CD4-positive, alpha-beta memory T cell (primary cell): Measurements from ENCODE around the gene TNNC1. TPM values are rescaled to one million over a fixed set of nuclear protein-coding genes. Genes with fewer than 3 reads are reported as not detected.

Experiments
- CTCF ChIA-PET: fragments of 350-600 bp; sonication (Branson Sonifier 250); formaldehyde crosslinking; loops from one replicate; lab custom pipeline; 2021; ENCODE audit warnings: inconsistent platforms; ENCODE audit not compliant: partially characterized antibody; lab: Charles Lee
- POLR2A ChIA-PET: fragments of 350-600 bp; sonication (Branson Sonifier 250); formaldehyde crosslinking; loops from one replicate; lab custom pipeline; 2021; ENCODE audit not compliant: partially characterized antibody; lab: Charles Lee
- DNase-seq, 5 donors: peaks; one replicate each; pipeline versions ENCODE4 v3.0.0 to v3.0.0-alpha.2; 2020 to 2022; ENCODE audit warnings: mixed read lengths in 1 of 5
- H3K27ac ChIP-seq: one replicate; pipeline ENCODE4 v1.7.0; 2013; ENCODE audit warnings: low read depth, low read length
- H3K27me3 ChIP-seq: 2 replicates; pipeline ENCODE4 v1.7.0; 2013; ENCODE audit warnings: mild to moderate bottlenecking, low read length, moderate library complexity; ENCODE audit not compliant: insufficient read depth
- H3K36me3 ChIP-seq: 2 replicates; pipeline ENCODE4 v1.7.0; 2013; ENCODE audit warnings: mild to moderate bottlenecking, low read length, moderate library complexity; ENCODE audit not compliant: insufficient read depth
- H3K4me1 ChIP-seq: 2 replicates; pipeline ENCODE4 v1.7.0; 2013; ENCODE audit warnings: mild to moderate bottlenecking, low read length, moderate library complexity; ENCODE audit not compliant: insufficient read depth
- H3K4me3 ChIP-seq, 2 donors: one replicate each; pipeline ENCODE4 v1.7.0; 2013; ENCODE audit warnings: low read length in 2 of 2, mild to moderate bottlenecking in 1 of 2
- H3K9me3 ChIP-seq, 2 donors: one replicate each; pipeline ENCODE4 v1.7.0; 2013; ENCODE audit warnings: low read length in 2 of 2, control low read depth in 1 of 2; ENCODE audit not compliant: control insufficient read depth in 1 of 2
- H3K27ac Mint-ChIP-seq, 7 donors: one replicate each; pipeline ENCODE4 v1.8.0; 2020 to 2021; ENCODE audit warnings: mixed read lengths in 7 of 7, mild to moderate bottlenecking in 6 of 7, inconsistent platforms in 3 of 7, moderate library complexity in 3 of 7
- H3K27me3 Mint-ChIP-seq, 2 donors: one replicate each; pipeline ENCODE4 v1.8.0; 2020 to 2021; ENCODE audit warnings: mixed read lengths in 2 of 2
- H3K36me3 Mint-ChIP-seq, 2 donors: one replicate each; pipeline ENCODE4 v1.8.0; 2020 to 2021; ENCODE audit warnings: mixed read lengths in 2 of 2, inconsistent platforms in 1 of 2, mild to moderate bottlenecking in 1 of 2
- H3K4me1 Mint-ChIP-seq, 4 donors: one replicate each; pipeline ENCODE4 v1.8.0; 2020 to 2021; ENCODE audit warnings: mixed read lengths in 4 of 4, mild to moderate bottlenecking in 1 of 4
- H3K4me3 Mint-ChIP-seq, 8 donors: one replicate each; pipeline ENCODE4 v1.8.0; 2020 to 2021; ENCODE audit warnings: mixed read lengths in 8 of 8, mild to moderate bottlenecking in 7 of 8, moderate library complexity in 6 of 8, inconsistent platforms in 3 of 8
- H3K9me3 Mint-ChIP-seq, 8 donors: one replicate each; pipeline ENCODE4 v1.8.0; 2020 to 2021; ENCODE audit warnings: mixed read lengths in 8 of 8, mild to moderate bottlenecking in 5 of 8, inconsistent platforms in 3 of 8, moderate library complexity in 1 of 8
- intact Hi-C: fragments of 100-400 bp; cut with micrococcal nuclease; formaldehyde crosslinking; loops from one replicate; pipeline ENCODE4 v1.15.1; 2023
- polyA plus RNA-seq, 2 donors: library from polyadenylated mRNA; unstranded; fragments of 300-500 nt; fragmentation: Illumina TruSeq; gene quantifications; one replicate each; pipeline ENCODE4 v1.2.3, GENCODE V29; 2021
- total RNA-seq, 2 experiments: library from RNA; stranded (reverse); gene quantifications; one replicate each; pipeline ENCODE4 v1.2.3, GENCODE V29; 2021

TNNC1 gene
- total RNA-seq (1 to 10 TPM; 5.3 to 7.1 TPM), polyA plus RNA-seq (under 1 TPM in 1 of 2 donors, not detected in 1; 0.92 TPM)

GRCh38 chr3:52453496-52454249 lies at the start of gene TNNC1:
Gene TNNC1 (minus strand): TSS chr3:52454041. CDS start chr3:52454015, 26 bp downstream.
- CTCF ChIA-PET: interaction anchor here (0.8 to 3.8 kb wide), 2 partner anchors 8 to 42 kb away, joined by 3 to 14 read pairs; no protein-coding TSS in a partner anchor
- no peaks in the 10 kb centered on the region for H3K27me3 Mint-ChIP-seq
- no peak for DNase-seq

GRCh38 chr3:52502808-52503350 lies 49.0 kb upstream of the TNNC1 start:
- no peak for DNase-seq
- POLR2A ChIA-PET: no interaction called here
- Histone ChIP-seq H3K27me3 (no peaks in the 10 kb centered on the region), H3K36me3 (no peaks in the 10 kb centered on the region), H3K4me1 (no peaks in the 10 kb centered on the region), H3K27ac (no peak overlapping the region), H3K4me3 (no peak overlapping the region), H3K9me3 (no peaks in the 10 kb centered on the region)
- Mint-ChIP-seq H3K4me1 (no peaks in the 10 kb centered on the region), H3K4me3 (no peak overlapping the region), H3K9me3 (no peaks in the 10 kb centered on the region), H3K27ac (no peak overlapping the region), H3K27me3 (no peaks in the 10 kb centered on the region), H3K36me3 (no peaks in the 10 kb centered on the region)
- CTCF ChIA-PET: no interaction called here
- intact Hi-C loops: no loop called here

More at GRCh38 chr3:52453496-52454249, at the start of gene TNNC1:
- POLR2A ChIA-PET: interaction anchor here (3.5 kb wide), 1 partner anchor 8 kb away, joined by 13 read pairs; the partner anchor contains the start of gene SEMA3G
- H3K4me3 Mint-ChIP-seq: peak within 1 kb of the TSS; percentile 91 to 97 (median 94)
- H3K4me1 Mint-ChIP-seq: peaks cover 23 to 53% (median 35%) of the 10 kb centered on the region in 4 donors
- no peaks in the 10 kb centered on the region for H3K9me3 Mint-ChIP-seq
- peaks cover 36% of the 10 kb centered on the region for H3K4me1 ChIP-seq
- H3K36me3 ChIP-seq: peaks cover 9% of the 10 kb centered on the region
- H3K36me3 Mint-ChIP-seq: peaks cover 6 to 28% of the 10 kb centered on the region in 2 donors
- H3K27ac Mint-ChIP-seq: peak within 1 kb of the TSS; percentile 97 to 99 (median 99)
- intact Hi-C loops: loop anchor here (10.0 kb wide), 1 partner anchor 231 kb away; the partner anchor contains the start of genes GNL3 and PBRM1
- H3K27me3 ChIP-seq: no peaks in the 10 kb centered on the region
- H3K9me3 ChIP-seq: no peaks in the 10 kb centered on the region
- peak within 1 kb of the TSS; percentile 93 for H3K27ac ChIP-seq
- H3K4me3 ChIP-seq: peak within 1 kb of the TSS; percentile 91 to 97

- DNase-seq: no peak
- H3K4me1 ChIP-seq: no peaks in the 10 kb centered on the region
- Mint-ChIP-seq H3K4me3 (peak overlapping the region in 1 of 8 donors; percentile 41), H3K9me3 (no peaks in the 10 kb centered on the region), H3K27me3 (no peaks in the 10 kb centered on the region), H3K27ac (no peak overlapping the region), H3K36me3 (no peaks in the 10 kb centered on the region), H3K4me1 (no peaks in the 10 kb centered on the region)
- POLR2A ChIA-PET: no interaction called here
- no peak overlapping the region for H3K4me3 ChIP-seq
- H3K9me3 ChIP-seq: no peaks in the 10 kb centered on the region
- no peaks in the 10 kb centered on the region for H3K36me3 ChIP-seq
- no peak overlapping the region for H3K27ac ChIP-seq
- CTCF ChIA-PET: no interaction called here
- no peaks in the 10 kb centered on the region for H3K27me3 ChIP-seq
- intact Hi-C loops: no loop called here
Observed at GRCh38 chr3:52502001-52502400, 48.2 kb upstream of the TNNC1 start.

GRCh38 chr3:52501046-52501445 lies 47.2 kb upstream of the TNNC1 start:
- Mint-ChIP-seq H3K4me1 (no peaks in the 10 kb centered on the region), H3K9me3 (no peaks in the 10 kb centered on the region)
- CTCF ChIA-PET: no interaction called here

GRCh38 chr3:52498137-52499054 lies 44.6 kb upstream of the TNNC1 start:
- CTCF ChIA-PET: no interaction called here
- Mint-ChIP-seq H3K4me1 (peaks cover 1 to 5% (median 3%) of the 10 kb centered on the region in 4 donors), H3K27me3 (no peaks in the 10 kb centered on the region), H3K4me3 (no peak overlapping the region), H3K27ac (peak overlapping the region in 1 of 7 donors; percentile 42), H3K9me3 (no peaks in the 10 kb centered on the region), H3K36me3 (no peaks in the 10 kb centered on the region)
- intact Hi-C loops: no loop called here
- Histone ChIP-seq H3K9me3 (no peaks in the 10 kb centered on the region), H3K4me1 (no peaks in the 10 kb centered on the region), H3K4me3 (no peak overlapping the region), H3K36me3 (no peaks in the 10 kb centered on the region), H3K27ac (no peak overlapping the region), H3K27me3 (no peaks in the 10 kb centered on the region)
- DNase-seq: no peak
- POLR2A ChIA-PET: no interaction called here

More at GRCh38 chr3:52501046-52501445, 47.2 kb upstream of the TNNC1 start:
- no peaks in the 10 kb centered on the region for H3K4me1 ChIP-seq
- Mint-ChIP-seq H3K27ac (no peak overlapping the region), H3K36me3 (no peaks in the 10 kb centered on the region), H3K27me3 (no peaks in the 10 kb centered on the region), H3K4me3 (no peak overlapping the region)
- H3K27ac ChIP-seq: no peak overlapping the region
- POLR2A ChIA-PET: no interaction called here
- no peaks in the 10 kb centered on the region for H3K27me3 ChIP-seq
- H3K4me3 ChIP-seq: no peak overlapping the region
- H3K36me3 ChIP-seq: no peaks in the 10 kb centered on the region
- DNase-seq: no peak
- no peaks in the 10 kb centered on the region for H3K9me3 ChIP-seq
- intact Hi-C loops: no loop called here

- no peak for DNase-seq
- H3K4me1 Mint-ChIP-seq: peaks cover 1 to 5% (median 3%) of the 10 kb centered on the region in 4 donors
Observed at GRCh38 chr3:52495777-52496602, 42.1 kb upstream of the TNNC1 start.

More at GRCh38 chr3:52495777-52496602, 42.1 kb upstream of the TNNC1 start:
- H3K36me3 Mint-ChIP-seq: peaks cover 7 to 20% of the 10 kb centered on the region in 2 donors
- ChIA-PET CTCF (no interaction called here), POLR2A (no interaction called here)
- no peak overlapping the region for H3K27ac Mint-ChIP-seq
- Histone ChIP-seq H3K27me3 (no peaks in the 10 kb centered on the region), H3K4me3 (no peak overlapping the region), H3K36me3 (peaks cover 13% of the 10 kb centered on the region), H3K27ac (no peak overlapping the region), H3K9me3 (no peaks in the 10 kb centered on the region), H3K4me1 (no peaks in the 10 kb centered on the region)
- no peaks in the 10 kb centered on the region for H3K27me3 Mint-ChIP-seq
- H3K9me3 Mint-ChIP-seq: no peaks in the 10 kb centered on the region
- H3K4me3 Mint-ChIP-seq: no peak overlapping the region
- intact Hi-C loops: no loop called here
